ENCODE results near the gene RBM42.

GRCh38 chr19:35639321-35639639 lies 10.4 kb downstream of the RBM42 start:
- TF ChIP-seq CTCF (IDR thresholded peaks at IDR 0.05) (no peak), POLR2A (IDR thresholded peaks at IDR 0.05) (no peak)

Data from prostate gland (tissue), 2 donors.